Measurements from ENCODE around the gene MED15. TPM values are rescaled to one million over a fixed set of nuclear protein-coding genes. Genes with fewer than 3 reads are reported as not detected.

The MED15 gene
- total RNA-seq, 4 donors from 2014 or later, result 40.3 to 69.6 (median 49.2) TPM

DNA sequence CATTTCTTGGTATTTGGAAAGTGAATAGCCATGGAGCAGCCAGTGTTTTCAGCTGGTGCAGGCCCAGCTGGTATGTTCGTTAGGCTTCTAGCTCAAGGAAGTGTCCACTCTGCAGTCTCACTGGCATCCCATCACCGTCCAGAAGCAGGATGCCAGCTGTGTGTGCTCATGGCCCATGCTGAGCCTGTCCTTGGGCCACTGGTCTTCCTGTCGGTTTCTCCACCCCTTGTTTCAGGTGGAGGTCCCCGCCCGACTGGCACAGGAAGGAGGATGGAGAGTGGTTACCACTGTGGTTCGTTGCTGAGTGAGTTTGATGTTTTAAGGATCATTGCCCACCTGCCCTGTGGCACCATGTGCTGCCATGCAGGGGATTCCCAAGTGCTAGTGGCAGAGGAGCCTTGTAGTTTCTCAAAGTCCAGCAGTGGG is 63.7 kb downstream of the MED15 start:
- no peak overlapping the region for H3K4me3 ChIP-seq (ENCODE audit: low read depth, poor library complexity, severe bottlenecking)
- 86 to 88% methylated on average over 6 of the region's 6 CpGs for WGBS, 2 donors
- TF ChIP-seq, protein P1, sequence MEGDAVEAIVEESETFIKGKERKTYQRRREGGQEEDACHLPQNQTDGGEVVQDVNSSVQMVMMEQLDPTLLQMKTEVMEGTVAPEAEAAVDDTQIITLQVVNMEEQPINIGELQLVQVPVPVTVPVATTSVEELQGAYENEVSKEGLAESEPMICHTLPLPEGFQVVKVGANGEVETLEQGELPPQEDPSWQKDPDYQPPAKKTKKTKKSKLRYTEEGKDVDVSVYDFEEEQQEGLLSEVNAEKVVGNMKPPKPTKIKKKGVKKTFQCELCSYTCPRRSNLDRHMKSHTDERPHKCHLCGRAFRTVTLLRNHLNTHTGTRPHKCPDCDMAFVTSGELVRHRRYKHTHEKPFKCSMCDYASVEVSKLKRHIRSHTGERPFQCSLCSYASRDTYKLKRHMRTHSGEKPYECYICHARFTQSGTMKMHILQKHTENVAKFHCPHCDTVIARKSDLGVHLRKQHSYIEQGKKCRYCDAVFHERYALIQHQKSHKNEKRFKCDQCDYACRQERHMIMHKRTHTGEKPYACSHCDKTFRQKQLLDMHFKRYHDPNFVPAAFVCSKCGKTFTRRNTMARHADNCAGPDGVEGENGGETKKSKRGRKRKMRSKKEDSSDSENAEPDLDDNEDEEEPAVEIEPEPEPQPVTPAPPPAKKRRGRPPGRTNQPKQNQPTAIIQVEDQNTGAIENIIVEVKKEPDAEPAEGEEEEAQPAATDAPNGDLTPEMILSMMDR (IDR thresholded peaks at IDR 0.05), result no peak
- TF ChIP-seq POLR2A (IDR thresholded peaks at IDR 0.05), result no peak
- intact Hi-C loops (cut with DNase I; ENCODE audit: low total_unique reads), result no loop called here
- DNase-seq (ENCODE audit: low spot score in 2 of 2), result no peak

DNA sequence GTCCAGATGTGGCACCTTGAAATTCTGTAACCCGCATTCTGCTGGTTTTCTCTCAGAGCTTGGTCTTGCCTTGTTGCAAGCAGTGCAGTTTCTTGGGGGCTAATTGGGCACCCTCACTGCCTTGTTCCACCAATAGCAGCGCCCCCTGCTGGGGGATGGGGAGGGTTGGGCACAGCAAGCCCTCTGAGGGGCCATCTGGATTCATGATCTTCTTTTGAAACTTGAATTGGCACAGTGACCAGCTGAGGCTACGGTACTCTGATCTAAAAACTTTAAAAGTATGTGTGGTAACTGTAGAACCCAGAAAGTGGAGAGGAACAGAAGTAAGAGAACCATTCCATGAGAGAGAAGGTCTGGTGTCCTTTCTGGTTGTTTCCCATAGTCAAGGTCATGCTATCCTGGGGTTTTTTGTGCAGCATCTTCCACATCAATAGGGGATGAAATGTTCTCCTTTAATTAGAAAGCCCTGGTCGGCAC is 64.2 kb downstream of the MED15 start:
- DNase-seq (ENCODE audit: low spot score in 2 of 2), result no peak
- TF ChIP-seq, protein P1 (IDR thresholded peaks at IDR 0.05), result no peak
- TF ChIP-seq POLR2A (IDR thresholded peaks at IDR 0.05), result no peak
- no peak overlapping the region for H3K4me3 ChIP-seq (ENCODE audit: low read depth, poor library complexity, severe bottlenecking)
- 76 to 77% methylated on average over 4 of the region's 4 CpGs for WGBS, 2 donors
- intact Hi-C loops (cut with DNase I; ENCODE audit: low total_unique reads), result no loop called here

DNA sequence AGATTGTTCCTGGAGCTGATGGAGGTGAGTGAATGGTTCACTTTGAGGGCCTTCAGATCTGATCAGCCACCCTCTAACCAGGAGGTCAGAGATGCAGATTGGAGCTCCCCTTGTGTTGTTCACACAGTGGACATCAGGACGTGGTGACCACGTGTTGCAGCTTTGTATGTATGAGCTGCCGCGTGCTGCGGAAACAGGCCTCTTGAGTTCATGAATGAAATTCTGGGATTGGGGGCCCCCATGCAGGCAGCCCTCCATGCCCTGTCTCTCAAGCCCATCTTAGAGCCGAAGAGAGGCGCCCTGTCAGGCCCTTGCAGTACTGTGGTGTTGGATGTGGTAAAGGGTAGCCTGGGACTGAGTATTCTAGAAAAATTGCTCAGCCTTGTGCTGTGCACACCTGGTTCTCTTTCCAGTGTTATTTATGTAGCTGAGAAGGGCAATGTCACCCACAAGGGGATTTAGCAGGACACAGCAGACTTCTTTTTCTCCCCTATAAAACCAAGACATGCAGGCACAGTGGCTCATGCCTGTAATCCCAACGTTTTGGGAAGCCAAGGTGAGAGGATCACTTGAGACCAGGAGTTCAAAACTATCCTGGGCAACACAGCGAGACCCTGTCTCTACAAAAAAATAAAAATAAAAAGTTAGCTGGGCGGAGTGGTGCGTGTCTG is 64.9 kb downstream of the MED15 start:
- 90 to 94% methylated on average over 11 of the region's 11 CpGs for WGBS, 2 donors
- intact Hi-C loops (cut with DNase I; ENCODE audit: low total_unique reads), result no loop called here
- H3K4me3 ChIP-seq (ENCODE audit: low read depth, poor library complexity, severe bottlenecking), result no peak overlapping the region
- DNase-seq (ENCODE audit: low spot score in 2 of 2), result no peak
- TF ChIP-seq, protein P1 (IDR thresholded peaks at IDR 0.05), result no peak
- TF ChIP-seq POLR2A (IDR thresholded peaks at IDR 0.05), result no peak

DNA sequence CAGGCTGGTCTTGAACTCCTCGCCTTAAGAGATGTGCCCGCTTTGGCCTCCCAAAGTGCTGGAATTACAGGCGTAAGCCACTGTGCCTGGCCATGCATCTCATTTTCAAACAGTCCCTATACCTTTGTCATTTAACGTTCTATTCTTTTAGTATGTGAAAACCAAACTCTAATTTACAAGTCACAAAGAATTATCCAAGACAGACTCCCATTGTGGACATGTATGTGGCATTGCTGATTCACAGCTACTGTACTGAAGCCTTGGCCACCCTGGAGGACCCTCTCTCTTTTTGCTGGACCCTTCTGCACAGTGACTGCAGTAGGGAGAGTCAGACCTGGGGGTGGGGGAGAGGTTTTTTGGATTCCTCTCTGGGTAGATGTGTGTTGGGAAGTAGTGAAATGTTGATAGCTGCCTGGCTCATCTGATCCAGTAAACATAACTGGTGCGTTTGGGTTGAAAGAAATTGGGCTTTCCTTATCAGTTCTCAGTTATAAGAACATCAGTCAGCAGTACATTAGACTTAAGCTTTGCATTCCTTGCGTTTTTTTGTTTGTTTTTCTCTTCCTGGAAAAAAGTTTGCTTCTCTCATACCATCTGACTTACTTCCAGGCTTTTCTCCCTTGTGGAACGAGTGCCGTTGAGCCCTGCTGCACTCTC is 65.9 kb downstream of the MED15 start:
- intact Hi-C loops (cut with DNase I; ENCODE audit: low total_unique reads), result no loop called here
- DNase-seq (ENCODE audit: low spot score in 2 of 2), result no peak
- 91% methylated on average over 8 of the region's 8 CpGs for WGBS, 2 donors
- TF ChIP-seq, protein P1 (IDR thresholded peaks at IDR 0.05), result no peak
- TF ChIP-seq POLR2A (IDR thresholded peaks at IDR 0.05), result no peak
- H3K4me3 ChIP-seq (ENCODE audit: low read depth, poor library complexity, severe bottlenecking), result no peak overlapping the region

DNA sequence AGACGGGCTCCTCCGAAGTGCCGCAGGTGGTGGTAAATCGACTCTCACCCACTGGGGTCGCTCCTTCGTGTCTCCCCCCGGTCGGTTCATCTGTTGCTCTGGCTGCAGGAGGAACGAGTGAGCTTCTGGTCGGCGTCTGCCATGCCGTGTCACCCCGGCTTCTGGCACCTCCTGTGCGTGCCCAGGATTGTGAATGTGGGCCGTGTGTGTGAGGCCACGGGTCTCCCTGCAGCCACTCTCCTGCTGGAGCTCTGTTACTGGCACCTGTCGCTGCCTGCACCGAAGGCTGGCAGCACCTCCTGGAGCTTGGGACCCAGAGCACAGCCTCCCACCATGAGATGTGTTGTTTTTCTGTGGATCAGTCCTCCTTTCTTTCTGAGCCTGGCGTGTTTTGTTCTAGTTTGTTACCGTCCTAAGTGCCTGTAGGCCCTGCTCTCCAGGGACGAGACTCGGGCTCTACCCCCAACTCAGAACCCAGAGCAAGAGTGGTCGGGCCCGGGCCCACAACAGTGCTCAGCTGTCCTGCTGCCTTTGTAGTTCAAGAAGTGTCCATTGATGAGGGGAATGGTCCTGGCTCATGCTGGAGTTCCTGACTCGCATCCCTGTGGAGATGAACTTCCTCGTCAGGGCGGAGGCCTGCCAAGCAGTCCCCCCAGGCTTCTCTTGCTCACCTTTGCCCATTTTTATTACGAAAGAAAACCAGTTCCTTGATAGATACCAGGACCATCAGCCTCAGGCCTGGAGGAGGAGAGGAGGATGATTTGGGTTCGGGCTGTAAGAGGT is 66.6 kb downstream of the MED15 start:
- H3K4me3 ChIP-seq (ENCODE audit: low read depth, poor library complexity, severe bottlenecking), result no peak overlapping the region
- no peak for DNase-seq (ENCODE audit: low spot score in 2 of 2)
- intact Hi-C loops (cut with DNase I; ENCODE audit: low total_unique reads), result no loop called here
- 87 to 90% methylated on average over 29 of the region's 29 CpGs for WGBS, 2 donors
- TF ChIP-seq, protein P1 (IDR thresholded peaks at IDR 0.05), result no peak
- no peak for TF ChIP-seq POLR2A (IDR thresholded peaks at IDR 0.05)

Measured in lower leg skin (tissue), 4 donors.